ENCODE data around the gene PNCK.

PNCK gene

GRCh38 chrX:153632595-153632946 is 41.0 kb downstream of the PNCK start:
- DNase-seq (ENCODE audit: low read depth), result no peak
- H3K4me3 ChIP-seq (ENCODE audit: control insufficient read depth, low read depth, low read length), result no peak overlapping the region
- TF ChIP-seq CTCF (conservative IDR thresholded peaks at IDR 0.05; ENCODE audit: control insufficient read depth, insufficient read depth, low read depth, low read length), result no peak

- no peak for DNase-seq (ENCODE audit: low read depth)
- no peak overlapping the region for H3K4me3 ChIP-seq (ENCODE audit: control insufficient read depth, low read depth, low read length)
- TF ChIP-seq CTCF (conservative IDR thresholded peaks at IDR 0.05; ENCODE audit: control insufficient read depth, insufficient read depth, low read depth, low read length), result no peak
Measured at GRCh38 chrX:153631907-153632594, 41.6 kb downstream of the PNCK start.

GRCh38 chrX:153631346-153631745 is 42.3 kb downstream of the PNCK start:
- no peak for DNase-seq (ENCODE audit: low read depth)
- H3K4me3 ChIP-seq (ENCODE audit: control insufficient read depth, low read depth, low read length), result no peak overlapping the region
- no peak for TF ChIP-seq CTCF (conservative IDR thresholded peaks at IDR 0.05; ENCODE audit: control insufficient read depth, insufficient read depth, low read depth, low read length)

GRCh38 chrX:153628665-153629064 is 44.9 kb downstream of the PNCK start:
- no peak for DNase-seq (ENCODE audit: low read depth)
- no peak for TF ChIP-seq CTCF (conservative IDR thresholded peaks at IDR 0.05; ENCODE audit: control insufficient read depth, insufficient read depth, low read depth, low read length)
- H3K4me3 ChIP-seq (ENCODE audit: control insufficient read depth, low read depth, low read length), result no peak overlapping the region

GRCh38 chrX:153628129-153628528 is 45.5 kb downstream of the PNCK start:
- DNase-seq (ENCODE audit: low read depth), result no peak
- no peak for TF ChIP-seq CTCF (conservative IDR thresholded peaks at IDR 0.05; ENCODE audit: control insufficient read depth, insufficient read depth, low read depth, low read length)
- no peak overlapping the region for H3K4me3 ChIP-seq (ENCODE audit: control insufficient read depth, low read depth, low read length)

GRCh38 chrX:153627675-153628111 is 45.9 kb downstream of the PNCK start:
- H3K4me3 ChIP-seq (ENCODE audit: control insufficient read depth, low read depth, low read length), result no peak overlapping the region
- DNase-seq (ENCODE audit: low read depth), result no peak
- TF ChIP-seq CTCF (conservative IDR thresholded peaks at IDR 0.05; ENCODE audit: control insufficient read depth, insufficient read depth, low read depth, low read length), result no peak
